K562 (cell line): Measurements from ENCODE around the gene GRAMD2A. TPM values are rescaled to one million over a fixed set of nuclear protein-coding genes. Genes with fewer than 3 reads are reported as not detected.

ENCODE experiments used
- ARID2 ChIP-seq: fragments of 450-650 bp; IDR thresholded peaks from 2 replicates; pipeline ENCODE4 v1.6.1; 2017; ENCODE audit warnings: antibody characterized with exemption, mild to moderate bottlenecking
- DPF2 ChIP-seq: fragments of 450-650 bp; IDR thresholded peaks from 2 replicates; pipeline ENCODE4 v1.6.1; 2016
- ETS2 ChIP-seq: IDR thresholded peaks from 2 replicates; pipeline ENCODE4 v1.6.1; 2016; ENCODE audit warnings: borderline replicate concordance, missing genetic modification characterization, mild to moderate bottlenecking, moderate library complexity, missing compliant biosample characterization; ENCODE audit not compliant: poor library complexity, severe bottlenecking
- HLTF ChIP-seq: fragments of 450-650 bp; IDR thresholded peaks from 2 replicates; pipeline ENCODE4 v1.6.1; 2016
- MBD1 ChIP-seq: fragments of 250-450 bp; sonication (Bioruptor Pico); IDR thresholded peaks from 2 replicates; pipeline ENCODE4 v1.8.0; 2022; ENCODE audit warnings: inconsistent platforms
- NRF1 ChIP-seq, 2 experiments: fragments of 450-650 bp; IDR thresholded peaks in 1 of 2; conservative IDR thresholded peaks in 1 of 2; 2 replicates each; pipeline ENCODE4 v1.6.1; 2014; ENCODE audit warnings: mild to moderate bottlenecking in 2 of 2
- RBM22 ChIP-seq: fragments of 200-400 bp; formaldehyde crosslinking; IDR thresholded peaks from 2 replicates; pipeline ENCODE4 v1.6.1; 2018; ENCODE audit warnings: low read length, low read depth; ENCODE audit not compliant: poor library complexity, severe bottlenecking
- SETDB1 ChIP-seq: IDR thresholded peaks from one replicate; pipeline ENCODE4 v1.6.1; 2012; ENCODE audit warnings: low read length, control low read depth, inconsistent platforms
- SMARCE1 ChIP-seq: fragments of 450-650 bp; IDR thresholded peaks from 2 replicates; pipeline ENCODE4 v1.7.1; 2016; ENCODE audit warnings: mild to moderate bottlenecking
- SMC3 ChIP-seq: conservative IDR thresholded peaks from 2 replicates; pipeline ENCODE4 v1.6.1; 2011; ENCODE audit warnings: low read depth, low read length, improper control_type of control experiment; ENCODE audit not compliant: insufficient read depth
- SRF ChIP-seq, 2 experiments: fragments of 250-450, 450-650 bp in 1 of 2; sonication (Bioruptor Pico) in 1 of 2; sonication (generic) in 1 of 2; formaldehyde crosslinking; IDR thresholded peaks; 2 replicates each; pipeline versions ENCODE4 v1.5.0 to v1.5.1; 2020 to 2022; ENCODE audit warnings: mild to moderate bottlenecking in 1 of 2, missing genetic modification reagents in 1 of 2
- ZNF146 ChIP-seq: IDR thresholded peaks from one replicate; pipeline ENCODE4 v1.6.1; 2018; ENCODE audit warnings: missing compliant biosample characterization; ENCODE audit not compliant: unreplicated experiment
- ZNF707 ChIP-seq: fragments of 250-450 bp; sonication (Bioruptor Pico); conservative IDR thresholded peaks from 2 replicates; pipeline ENCODE4 v1.8.0; 2022; ENCODE audit warnings: inconsistent platforms, mild to moderate bottlenecking, moderate library complexity
- polyA plus RNA-seq, 8 experiments: library from polyadenylated mRNA; depleted of rRNA in 4 of 8; stranded (reverse) in 5 of 8; unstranded in 3 of 8; fragments of >200 nt; fragmentation: Nextera tagmentation in 2 of 8; fragmentation: Illumina TruSeq in 1 of 8; extraction: Ambion mirVana in 2 of 8; extraction: Trizol in 1 of 8; gene quantifications; 2 replicates each; pipeline versions ENCODE4 v1.2.1 to v1.2.3, GENCODE V29; 2011 to 2014; ENCODE audit warnings: inconsistent platforms in 1 of 8, missing spikeins in 1 of 8
- total RNA-seq, 7 experiments: library from RNA; depleted of rRNA in 6 of 7; stranded (reverse); fragments of >200 nt in 6 of 7; fragmentation: Illumina TruSeq in 2 of 7; extraction: Trizol in 2 of 7; gene quantifications; 2 replicates each; pipeline versions ENCODE4 v1.2.1 to v1.2.3, GENCODE V29; 2011 to 2021; ENCODE audit warnings: low replicate concordance in 1 of 7
- TF ChIP-seq, protein P1 (sequence below): fragments of 250-450 bp; sonication (Bioruptor Pico); IDR thresholded peaks from 2 replicates; pipeline ENCODE4 v1.4.0; 2020; ENCODE audit warnings: mild to moderate bottlenecking, moderate library complexity
- TF ChIP-seq, protein P2 (sequence below): fragments of 250-450 bp; sonication (Bioruptor Pico); IDR thresholded peaks from 2 replicates; pipeline ENCODE4 v1.5.0; 2021
- TF ChIP-seq, protein P3 (sequence below): fragments of 250-450 bp; sonication (Bioruptor Pico); IDR thresholded peaks from 2 replicates; pipeline ENCODE4 v1.4.0; 2020; ENCODE audit warnings: mild to moderate bottlenecking, moderate library complexity, borderline replicate concordance

GRAMD2A gene
- total and polyA plus RNA-seq, 9 of the 15 experiments (the other 6 are each of a cell fraction or from before 2014, with no cell fraction given), result 0.08 to 0.22 TPM; not detected in 7

- TF ChIP-seq SRF (CRISPR knock-in tag; IDR thresholded peaks at IDR 0.05), result no peak; a peak in 1 of 4 replicates
- TF ChIP-seq ARID2, result no peak
- TF ChIP-seq SMC3, result no peak
- TF ChIP-seq ETS2 (tag), result no peak
- TF ChIP-seq MBD1, result no peak
- TF ChIP-seq SMARCE1, result no peak
- TF ChIP-seq, protein P1, sequence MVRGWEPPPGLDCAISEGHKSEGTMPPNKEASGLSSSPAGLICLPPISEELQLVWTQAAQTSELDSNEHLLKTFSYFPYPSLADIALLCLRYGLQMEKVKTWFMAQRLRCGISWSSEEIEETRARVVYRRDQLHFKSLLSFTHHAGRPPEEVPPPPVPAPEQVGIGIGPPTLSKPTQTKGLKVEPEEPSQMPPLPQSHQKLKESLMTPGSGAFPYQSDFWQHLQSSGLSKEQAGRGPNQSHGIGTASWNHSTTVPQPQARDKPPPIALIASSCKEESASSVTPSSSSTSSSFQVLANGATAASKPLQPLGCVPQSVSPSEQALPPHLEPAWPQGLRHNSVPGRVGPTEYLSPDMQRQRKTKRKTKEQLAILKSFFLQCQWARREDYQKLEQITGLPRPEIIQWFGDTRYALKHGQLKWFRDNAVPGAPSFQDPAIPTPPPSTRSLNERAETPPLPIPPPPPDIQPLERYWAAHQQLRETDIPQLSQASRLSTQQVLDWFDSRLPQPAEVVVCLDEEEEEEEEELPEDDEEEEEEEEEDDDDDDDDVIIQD (CRISPR knock-in tag), result no peak
- TF ChIP-seq, protein P2, sequence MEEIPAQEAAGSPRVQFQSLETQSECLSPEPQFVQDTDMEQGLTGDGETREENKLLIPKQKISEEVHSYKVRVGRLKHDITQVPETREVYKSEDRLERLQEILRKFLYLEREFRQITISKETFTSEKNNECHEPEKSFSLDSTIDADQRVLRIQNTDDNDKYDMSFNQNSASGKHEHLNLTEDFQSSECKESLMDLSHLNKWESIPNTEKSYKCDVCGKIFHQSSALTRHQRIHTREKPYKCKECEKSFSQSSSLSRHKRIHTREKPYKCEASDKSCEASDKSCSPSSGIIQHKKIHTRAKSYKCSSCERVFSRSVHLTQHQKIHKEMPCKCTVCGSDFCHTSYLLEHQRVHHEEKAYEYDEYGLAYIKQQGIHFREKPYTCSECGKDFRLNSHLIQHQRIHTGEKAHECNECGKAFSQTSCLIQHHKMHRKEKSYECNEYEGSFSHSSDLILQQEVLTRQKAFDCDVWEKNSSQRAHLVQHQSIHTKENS (CRISPR knock-in tag), result no peak
- TF ChIP-seq RBM22, result no peak
- peak; percentile 96 for TF ChIP-seq NRF1 (conservative IDR thresholded peaks at IDR 0.05 in 1 of 2, IDR thresholded peaks at IDR 0.05 in 1 of 2)
- no peak for TF ChIP-seq ZNF146 (CRISPR knock-in tag)
- TF ChIP-seq, protein P3, sequence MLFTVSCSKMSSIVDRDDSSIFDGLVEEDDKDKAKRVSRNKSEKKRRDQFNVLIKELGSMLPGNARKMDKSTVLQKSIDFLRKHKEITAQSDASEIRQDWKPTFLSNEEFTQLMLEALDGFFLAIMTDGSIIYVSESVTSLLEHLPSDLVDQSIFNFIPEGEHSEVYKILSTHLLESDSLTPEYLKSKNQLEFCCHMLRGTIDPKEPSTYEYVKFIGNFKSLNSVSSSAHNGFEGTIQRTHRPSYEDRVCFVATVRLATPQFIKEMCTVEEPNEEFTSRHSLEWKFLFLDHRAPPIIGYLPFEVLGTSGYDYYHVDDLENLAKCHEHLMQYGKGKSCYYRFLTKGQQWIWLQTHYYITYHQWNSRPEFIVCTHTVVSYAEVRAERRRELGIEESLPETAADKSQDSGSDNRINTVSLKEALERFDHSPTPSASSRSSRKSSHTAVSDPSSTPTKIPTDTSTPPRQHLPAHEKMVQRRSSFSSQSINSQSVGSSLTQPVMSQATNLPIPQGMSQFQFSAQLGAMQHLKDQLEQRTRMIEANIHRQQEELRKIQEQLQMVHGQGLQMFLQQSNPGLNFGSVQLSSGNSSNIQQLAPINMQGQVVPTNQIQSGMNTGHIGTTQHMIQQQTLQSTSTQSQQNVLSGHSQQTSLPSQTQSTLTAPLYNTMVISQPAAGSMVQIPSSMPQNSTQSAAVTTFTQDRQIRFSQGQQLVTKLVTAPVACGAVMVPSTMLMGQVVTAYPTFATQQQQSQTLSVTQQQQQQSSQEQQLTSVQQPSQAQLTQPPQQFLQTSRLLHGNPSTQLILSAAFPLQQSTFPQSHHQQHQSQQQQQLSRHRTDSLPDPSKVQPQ (CRISPR knock-in tag), result no peak
- 0 out of 2 replicates have a peak, but pooled peaks have one; percentile 23 for TF ChIP-seq HLTF
- TF ChIP-seq SETDB1, result no peak
- peak; percentile 28; the same call in 1 of the 2 replicates for TF ChIP-seq DPF2
- no peak for TF ChIP-seq ZNF707 (CRISPR knock-in tag)
Observed at GRCh38 chr15:72118017-72118978, 79.3 kb downstream of the GRAMD2A start, which contains the start of the genes MYO9A and SENP8 (continued).
